Naive thymus-derived CD4-positive, alpha-beta T cell (primary cell): ENCODE results near the gene COMMD9. TPM values are rescaled to one million over a fixed set of nuclear protein-coding genes. Genes with fewer than 3 reads are reported as not detected.

ENCODE experiments used
- ATAC-seq: fragments of 150-1000 bp; cut with Tn5 transposase; 2 replicates; pipeline ENCODE4 v1.10.0; 2021; ENCODE audit warnings: mild to moderate bottlenecking, moderate library complexity
- CTCF ChIA-PET: fragments of 350-600 bp; sonication (Branson Sonifier 250); formaldehyde crosslinking; loops from one replicate; lab custom pipeline; 2021; ENCODE audit warnings: antibody characterized with exemption; lab: Charles Lee
- POLR2A ChIA-PET: fragments of 350-600 bp; sonication (Branson Sonifier 250); formaldehyde crosslinking; loops from one replicate; lab custom pipeline; 2021; ENCODE audit warnings: antibody characterized with exemption, inconsistent platforms; lab: Charles Lee
- DNase-seq, 9 donors: peaks; one replicate each; pipeline versions ENCODE4 v3.0.0 to v3.0.0-alpha.2; 2020 to 2022; ENCODE audit warnings: mixed read lengths in 1 of 9
- H3K27ac ChIP-seq: one replicate; pipeline ENCODE4 v1.7.0; 2013; ENCODE audit warnings: mild to moderate bottlenecking, low read depth, low read length, moderate library complexity
- H3K27me3 ChIP-seq, 2 donors: one replicate each; pipeline ENCODE4 v1.7.0; 2013; ENCODE audit warnings: low read length in 2 of 2, mild to moderate bottlenecking in 2 of 2, moderate library complexity in 2 of 2; ENCODE audit not compliant: control insufficient read depth in 2 of 2, insufficient read depth in 2 of 2
- H3K36me3 ChIP-seq, 3 experiments: 1 replicate in 2 of 3; 2 replicates in 1 of 3; pipeline ENCODE4 v1.7.0; 2013; ENCODE audit warnings: low read length in 3 of 3, mild to moderate bottlenecking in 3 of 3, moderate library complexity in 1 of 3; ENCODE audit not compliant: insufficient read depth in 3 of 3, control insufficient read depth in 2 of 3
- H3K4me1 ChIP-seq, 2 donors: one replicate each; pipeline ENCODE4 v1.7.0; 2013; ENCODE audit warnings: low read length in 2 of 2, mild to moderate bottlenecking in 2 of 2, moderate library complexity in 1 of 2; ENCODE audit not compliant: control insufficient read depth in 2 of 2, insufficient read depth in 2 of 2
- H3K4me3 ChIP-seq: 2 replicates; pipeline ENCODE4 v1.7.0; 2013; ENCODE audit warnings: mild to moderate bottlenecking, low read length
- H3K9me3 ChIP-seq, 3 experiments: 1 replicate in 2 of 3; 2 replicates in 1 of 3; pipeline ENCODE4 v1.7.0; 2013; ENCODE audit warnings: low read length in 3 of 3; ENCODE audit not compliant: control insufficient read depth in 2 of 3
- H3K27ac Mint-ChIP-seq, 9 donors: one replicate each; pipeline ENCODE4 v1.8.0; 2020 to 2022; ENCODE audit warnings: mixed read lengths in 9 of 9, mild to moderate bottlenecking in 8 of 9, moderate library complexity in 5 of 9, inconsistent platforms in 2 of 9
- H3K27me3 Mint-ChIP-seq, 5 donors: one replicate each; pipeline ENCODE4 v1.8.0; 2021 to 2022; ENCODE audit warnings: mixed read lengths in 5 of 5, mild to moderate bottlenecking in 1 of 5
- H3K36me3 Mint-ChIP-seq, 5 donors: one replicate each; pipeline ENCODE4 v1.8.0; 2020 to 2022; ENCODE audit warnings: mixed read lengths in 5 of 5, mild to moderate bottlenecking in 3 of 5, inconsistent platforms in 1 of 5
- H3K4me1 Mint-ChIP-seq, 7 donors: one replicate each; pipeline ENCODE4 v1.8.0; 2020 to 2022; ENCODE audit warnings: mixed read lengths in 7 of 7, mild to moderate bottlenecking in 3 of 7, inconsistent platforms in 1 of 7
- H3K4me3 Mint-ChIP-seq, 10 donors: one replicate each; pipeline ENCODE4 v1.8.0; 2020 to 2022; ENCODE audit warnings: mild to moderate bottlenecking in 10 of 10, mixed read lengths in 10 of 10, moderate library complexity in 6 of 10, inconsistent platforms in 2 of 10
- H3K9me3 Mint-ChIP-seq, 11 donors: one replicate each; pipeline ENCODE4 v1.8.0; 2020 to 2022; ENCODE audit warnings: mixed read lengths in 11 of 11, mild to moderate bottlenecking in 4 of 11, inconsistent platforms in 1 of 11, moderate library complexity in 1 of 11
- intact Hi-C, 2 donors: fragments of 100-400 bp; cut with micrococcal nuclease; formaldehyde crosslinking; loops; one replicate each; pipeline ENCODE4 v1.15.1; 2023
- polyA plus RNA-seq, 2 donors: library from polyadenylated mRNA; unstranded; fragments of 300-500 nt; fragmentation: Illumina TruSeq; gene quantifications; one replicate each; pipeline ENCODE4 v1.2.3, GENCODE V29; 2021
- total RNA-seq, 6 experiments: library from RNA in 5 of 6; stranded (reverse) in 5 of 6; gene quantifications; 1 replicate in 5 of 6; 2 replicates in 1 of 6; pipeline ENCODE4 v1.2.3 and lab custom pipeline; 2021 to 2026

The COMMD9 gene
- total and polyA plus RNA-seq, 7 experiments from 2014 or later, result 42.6 to 86.1 (median 49.5) TPM

- Mint-ChIP-seq H3K4me3 (no peak overlapping the region), H3K9me3 (peaks cover 0 to 6% (median 0%) of the 10 kb centered on the region in 11 donors), H3K4me1 (no peaks in the 10 kb centered on the region), H3K27ac (no peak overlapping the region), H3K36me3 (no peaks in the 10 kb centered on the region), H3K27me3 (peaks cover 26 to 46% (median 38%) of the 10 kb centered on the region in 5 donors)
- Histone ChIP-seq H3K4me3 (no peak overlapping the region), H3K36me3 (no peaks in the 10 kb centered on the region), H3K27ac (no peak overlapping the region), H3K9me3 (no peaks in the 10 kb centered on the region), H3K27me3 (no peaks in the 10 kb centered on the region), H3K4me1 (no peaks in the 10 kb centered on the region)
- DNase-seq (no peak), ATAC-seq (no peak)
- ChIA-PET POLR2A (no interaction called here), CTCF (no interaction called here)
- intact Hi-C loops, result no loop called here
These were observed 23.6 kb upstream of the COMMD9 start for GRCh38 chr11:36312611-36313472.

- H3K36me3 ChIP-seq, result no peaks in the 10 kb centered on the region
- ATAC-seq, result no peak
- H3K27ac Mint-ChIP-seq, result no peak overlapping the region
- peaks cover 0 to 6% (median 0%) of the 10 kb centered on the region in 11 donors for H3K9me3 Mint-ChIP-seq
- H3K27me3 ChIP-seq, result no peaks in the 10 kb centered on the region
- no peaks in the 10 kb centered on the region for H3K9me3 ChIP-seq
- H3K27ac ChIP-seq, result no peak overlapping the region
- CTCF ChIA-PET, result no interaction called here
- peaks cover 26 to 47% (median 31%) of the 10 kb centered on the region in 5 donors for H3K27me3 Mint-ChIP-seq
- H3K4me3 Mint-ChIP-seq, result no peak overlapping the region
- no peak for DNase-seq
- no peaks in the 10 kb centered on the region for H3K4me1 ChIP-seq
- POLR2A ChIA-PET, result no interaction called here
- H3K4me1 Mint-ChIP-seq, result peaks cover 0 to 3% (median 0%) of the 10 kb centered on the region in 7 donors
- H3K4me3 ChIP-seq, result no peak overlapping the region
- no peaks in the 10 kb centered on the region for H3K36me3 Mint-ChIP-seq
- intact Hi-C loops, result no loop called here
These were observed 22.8 kb upstream of the COMMD9 start for GRCh38 chr11:36311926-36312595.

- no peaks in the 10 kb centered on the region for H3K9me3 ChIP-seq
- intact Hi-C loops, result loop anchor here in 1 of 2 donors (5.0 kb wide), 1 partner anchor 43 kb away; no protein-coding TSS in a partner anchor
- H3K4me1 ChIP-seq, result peaks cover 0 to 5% of the 10 kb centered on the region in 2 donors
- no peak overlapping the region for H3K27ac ChIP-seq
- Mint-ChIP-seq H3K27me3 (peaks cover 19 to 38% (median 20%) of the 10 kb centered on the region in 5 donors), H3K27ac (no peak overlapping the region), H3K4me1 (peaks cover 0 to 8% (median 0%) of the 10 kb centered on the region in 7 donors), H3K36me3 (no peaks in the 10 kb centered on the region), H3K9me3 (peaks cover 0 to 9% (median 3%) of the 10 kb centered on the region in 11 donors), H3K4me3 (no peak overlapping the region)
- no peaks in the 10 kb centered on the region for H3K27me3 ChIP-seq
- DNase-seq (no peak), ATAC-seq (no peak)
- no peak overlapping the region for H3K4me3 ChIP-seq
- POLR2A ChIA-PET, result no interaction called here
- CTCF ChIA-PET, result no interaction called here
- H3K36me3 ChIP-seq, result no peaks in the 10 kb centered on the region
These were observed 20.6 kb upstream of the COMMD9 start for GRCh38 chr11:36309779-36310178.

DNA sequence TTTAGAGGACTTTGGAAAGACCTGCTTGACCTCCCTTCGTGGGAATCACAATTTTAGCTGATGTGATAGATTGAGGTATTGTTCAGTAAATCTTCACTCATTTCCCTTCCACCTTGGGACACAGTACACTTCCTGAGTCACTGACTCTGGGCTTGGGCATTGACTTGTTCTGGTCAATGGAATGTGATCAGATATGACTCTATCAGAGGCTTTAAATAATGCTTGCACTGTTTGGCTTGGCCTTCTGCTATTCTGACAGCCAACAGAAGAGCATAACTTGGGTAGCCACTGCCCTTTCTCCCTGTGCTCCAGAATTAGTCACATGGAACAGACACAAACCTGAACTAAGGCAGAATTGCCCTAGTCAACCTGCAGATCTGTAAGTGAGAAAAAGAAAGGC is 19.4 kb upstream of the COMMD9 start:
- Histone ChIP-seq H3K27ac (no peak overlapping the region), H3K27me3 (no peaks in the 10 kb centered on the region), H3K4me3 (no peak overlapping the region), H3K9me3 (no peaks in the 10 kb centered on the region), H3K36me3 (no peaks in the 10 kb centered on the region), H3K4me1 (peaks cover 0 to 5% of the 10 kb centered on the region in 2 donors)
- Mint-ChIP-seq H3K36me3 (no peaks in the 10 kb centered on the region), H3K4me3 (no peak overlapping the region), H3K27me3 (peaks cover 15 to 38% (median 20%) of the 10 kb centered on the region in 5 donors), H3K27ac (no peak overlapping the region), H3K4me1 (peaks cover 0 to 8% (median 0%) of the 10 kb centered on the region in 7 donors), H3K9me3 (peaks cover 0 to 9% (median 3%) of the 10 kb centered on the region in 11 donors)
- POLR2A ChIA-PET, result no interaction called here
- ATAC-seq, result no peak
- intact Hi-C loops, result loop anchor here in 1 of 2 donors (5.0 kb wide), 1 partner anchor 44 kb away; no protein-coding TSS in a partner anchor
- CTCF ChIA-PET, result no interaction called here
- DNase-seq, result no peak

GRCh38 chr11:36306888-36307287 is 17.7 kb upstream of the COMMD9 start:
- no peak overlapping the region for H3K4me3 ChIP-seq
- CTCF ChIA-PET, result no interaction called here
- Mint-ChIP-seq H3K36me3 (no peaks in the 10 kb centered on the region), H3K27ac (no peak overlapping the region), H3K9me3 (peaks cover 0 to 9% (median 3%) of the 10 kb centered on the region in 11 donors), H3K27me3 (peaks cover 13 to 38% (median 20%) of the 10 kb centered on the region in 5 donors), H3K4me3 (no peak overlapping the region), H3K4me1 (peaks cover 0 to 8% (median 0%) of the 10 kb centered on the region in 7 donors)
- DNase-seq, result no peak
- no peaks in the 10 kb centered on the region for H3K36me3 ChIP-seq
- intact Hi-C loops, result loop anchor here in 1 of 2 donors (1.0 to 5.0 kb wide), 3 partner anchors 45 to 185 kb away; no protein-coding TSS in a partner anchor
- H3K27ac ChIP-seq, result no peak overlapping the region
- no peaks in the 10 kb centered on the region for H3K27me3 ChIP-seq
- POLR2A ChIA-PET, result no interaction called here
- no peaks in the 10 kb centered on the region for H3K9me3 ChIP-seq
- H3K4me1 ChIP-seq, result peaks cover 0 to 5% of the 10 kb centered on the region in 2 donors
- peak; percentile 26 for ATAC-seq

DNA sequence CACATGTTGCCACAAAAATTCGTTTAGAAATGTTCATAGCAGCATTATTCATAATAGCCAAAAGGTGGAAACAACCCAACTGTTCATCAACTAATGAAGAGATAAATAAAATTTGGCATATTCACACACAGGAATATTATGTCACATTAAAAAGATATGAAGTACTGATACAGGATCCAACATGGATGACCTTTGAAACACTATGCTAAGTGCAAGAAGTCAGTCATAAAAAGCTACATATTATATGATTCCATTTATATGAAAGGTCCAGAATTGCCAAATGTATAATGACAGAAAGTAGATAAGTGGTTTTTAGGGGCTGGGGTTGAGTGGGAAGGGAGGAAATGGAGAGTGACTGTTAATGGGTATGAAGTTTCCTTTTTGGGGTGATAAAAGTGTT is 15.8 kb upstream of the COMMD9 start:
- POLR2A ChIA-PET, result no interaction called here
- DNase-seq (no peak), ATAC-seq (no peak)
- H3K4me1 Mint-ChIP-seq, result peaks cover 0 to 8% (median 0%) of the 10 kb centered on the region in 7 donors
- peaks cover 15 to 37% (median 20%) of the 10 kb centered on the region in 5 donors for H3K27me3 Mint-ChIP-seq
- H3K9me3 Mint-ChIP-seq, result peaks cover 0 to 11% (median 3%) of the 10 kb centered on the region in 11 donors
- Histone ChIP-seq H3K4me3 (no peak overlapping the region), H3K36me3 (no peaks in the 10 kb centered on the region), H3K27ac (no peak overlapping the region), H3K4me1 (peaks cover 0 to 5% of the 10 kb centered on the region in 2 donors), H3K27me3 (no peaks in the 10 kb centered on the region), H3K9me3 (no peaks in the 10 kb centered on the region)
- intact Hi-C loops, result loop anchor here in 1 of 2 donors (5.0 kb wide), 1 partner anchor 47 kb away; no protein-coding TSS in a partner anchor
- CTCF ChIA-PET, result no interaction called here
- H3K36me3 Mint-ChIP-seq, result no peaks in the 10 kb centered on the region
- H3K4me3 Mint-ChIP-seq, result no peak overlapping the region
- H3K27ac Mint-ChIP-seq, result no peak overlapping the region
